ENCODE data around the gene SCP2.

Gene SCP2

DNA sequence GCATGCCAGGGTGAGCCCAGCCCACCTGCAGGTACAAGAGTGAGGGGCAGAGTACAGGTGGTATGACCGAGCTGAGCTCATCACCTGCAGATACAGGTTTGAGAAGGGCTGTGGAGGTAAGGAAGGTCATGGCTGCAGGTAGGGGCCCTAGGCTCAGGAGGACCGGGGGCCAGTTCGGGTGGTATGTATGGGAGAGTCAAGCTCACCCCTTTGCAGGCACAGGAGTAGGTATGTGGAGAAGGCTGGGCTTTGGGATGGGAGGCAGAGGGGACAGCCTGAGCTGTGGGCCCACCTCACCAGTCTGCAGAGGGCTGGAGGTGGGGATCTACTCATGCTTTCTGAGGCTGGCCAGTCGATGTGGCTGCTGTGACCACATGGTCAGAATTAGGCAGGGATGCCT lies 152.2 kb downstream of the SCP2 start:
- in situ Hi-C loops (cut with HindIII; ENCODE audit: low sequenced_read_pairs), result no loop called here

- in situ Hi-C loops (cut with HindIII; ENCODE audit: low sequenced_read_pairs), result no loop called here
Measured at GRCh38 chr1:53080041-53080440, 153.0 kb downstream of the SCP2 start.

DNA sequence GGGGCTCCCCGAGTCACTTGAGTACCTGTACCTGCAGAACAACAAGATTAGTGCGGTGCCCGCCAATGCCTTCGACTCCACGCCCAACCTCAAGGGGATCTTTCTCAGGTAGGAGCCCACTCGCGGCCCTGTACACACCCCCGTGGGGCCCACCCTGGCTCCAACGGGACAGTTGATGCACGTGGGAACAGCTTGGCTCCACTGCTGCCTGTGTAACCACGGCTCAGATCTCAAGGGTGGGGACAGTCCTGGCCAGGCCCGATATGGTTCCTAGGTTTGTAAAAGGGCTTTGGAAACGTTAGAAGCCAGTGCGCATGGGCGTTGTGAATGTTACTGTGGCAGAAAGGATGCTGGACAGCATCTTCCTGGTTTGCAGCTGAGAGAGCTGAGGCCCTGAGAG lies 153.7 kb downstream of the SCP2 start:
- in situ Hi-C loops (cut with HindIII; ENCODE audit: low sequenced_read_pairs), result no loop called here

- in situ Hi-C loops (cut with HindIII; ENCODE audit: low sequenced_read_pairs), result no loop called here
Measured at GRCh38 chr1:53081384-53082066, 154.4 kb downstream of the SCP2 start.

- in situ Hi-C loops (cut with HindIII; ENCODE audit: low sequenced_read_pairs), result no loop called here
Measured at GRCh38 chr1:53082826-53083455, 155.9 kb downstream of the SCP2 start.

- in situ Hi-C loops (cut with HindIII; ENCODE audit: low sequenced_read_pairs), result no loop called here
Measured at GRCh38 chr1:53083636-53084588, 156.8 kb downstream of the SCP2 start.

DNA sequence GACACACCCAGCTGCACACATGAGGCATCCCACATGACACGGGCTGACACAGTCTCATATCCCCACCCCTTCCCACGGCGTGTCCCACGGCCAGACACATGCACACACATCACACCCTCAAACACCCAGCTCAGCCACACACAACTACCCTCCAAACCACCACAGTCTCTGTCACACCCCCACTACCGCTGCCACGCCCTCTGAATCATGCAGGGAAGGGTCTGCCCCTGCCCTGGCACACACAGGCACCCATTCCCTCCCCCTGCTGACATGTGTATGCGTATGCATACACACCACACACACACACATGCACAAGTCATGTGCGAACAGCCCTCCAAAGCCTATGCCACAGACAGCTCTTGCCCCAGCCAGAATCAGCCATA lies 157.5 kb downstream of the SCP2 start:
- in situ Hi-C loops (cut with HindIII; ENCODE audit: low sequenced_read_pairs), result no loop called here

- in situ Hi-C loops (cut with HindIII; ENCODE audit: low sequenced_read_pairs), result loop anchor here (5.0 kb wide), 1 partner anchor 97 kb away; no protein-coding TSS in a partner anchor
Measured at GRCh38 chr1:53085405-53085804, 158.3 kb downstream of the SCP2 start.

- in situ Hi-C loops (cut with HindIII; ENCODE audit: low sequenced_read_pairs), result loop anchor here (5.0 kb wide), 1 partner anchor 96 kb away; no protein-coding TSS in a partner anchor
Measured at GRCh38 chr1:53086491-53087070, 159.5 kb downstream of the SCP2 start.

DNA sequence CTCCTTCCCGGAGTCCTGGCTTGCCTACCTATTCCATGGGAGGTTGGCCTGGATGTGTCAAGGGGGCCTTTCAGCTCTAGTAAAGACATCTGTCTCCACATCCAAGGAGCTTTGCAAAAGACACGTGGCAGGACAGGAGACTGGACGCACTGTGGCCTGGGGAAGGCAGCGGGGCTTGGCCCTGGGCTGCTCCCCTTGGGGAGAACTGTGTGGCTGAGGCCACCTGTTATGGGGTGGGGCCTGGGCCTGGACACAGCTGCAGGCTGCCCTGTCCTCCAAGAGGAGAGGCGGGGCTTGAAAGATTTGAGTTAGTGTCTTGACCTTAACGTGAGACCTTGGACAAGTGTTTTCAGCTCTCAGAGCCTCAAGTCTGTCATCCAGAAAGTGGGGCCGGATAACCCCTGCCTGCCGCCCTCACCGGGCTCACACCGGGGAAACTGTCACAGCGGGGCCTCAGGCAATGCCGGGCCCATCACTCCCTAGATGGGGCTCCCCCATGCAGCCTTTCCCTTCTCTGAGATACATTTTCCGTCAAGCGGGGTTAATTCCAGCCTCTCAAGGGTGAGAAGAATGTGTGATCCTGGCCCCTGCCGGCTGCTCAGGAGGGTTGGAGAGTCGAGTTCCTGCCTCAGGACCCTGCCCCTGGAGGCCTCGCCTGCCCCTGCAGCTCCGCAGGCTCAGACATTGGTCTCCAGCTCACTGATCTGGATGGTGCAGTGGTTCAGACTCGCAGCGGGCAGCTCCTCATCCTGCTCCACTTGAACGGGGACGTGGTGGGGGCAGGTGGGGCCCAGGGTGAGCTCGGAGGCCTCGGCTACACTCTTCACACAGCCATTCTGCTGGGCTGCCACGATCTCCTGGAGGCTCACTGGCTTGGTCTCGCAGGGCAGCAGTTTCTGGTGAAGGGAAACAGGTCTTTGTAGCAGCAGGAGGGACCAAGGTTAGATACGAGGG lies 160.5 kb downstream of the SCP2 start:
- in situ Hi-C loops (cut with HindIII; ENCODE audit: low sequenced_read_pairs), result loop anchor here (5.0 kb wide), 1 partner anchor 95 kb away; no protein-coding TSS in a partner anchor

GRCh38 chr1:53088616-53089300 lies 161.7 kb downstream of the SCP2 start:
- in situ Hi-C loops (cut with HindIII; ENCODE audit: low sequenced_read_pairs), result loop anchor here (5.0 kb wide), 1 partner anchor 94 kb away; no protein-coding TSS in a partner anchor

- in situ Hi-C loops (cut with HindIII; ENCODE audit: low sequenced_read_pairs), result loop anchor here (5.0 kb wide), 1 partner anchor 93 kb away; no protein-coding TSS in a partner anchor
Measured at GRCh38 chr1:53089478-53090226, 162.6 kb downstream of the SCP2 start.

DNA sequence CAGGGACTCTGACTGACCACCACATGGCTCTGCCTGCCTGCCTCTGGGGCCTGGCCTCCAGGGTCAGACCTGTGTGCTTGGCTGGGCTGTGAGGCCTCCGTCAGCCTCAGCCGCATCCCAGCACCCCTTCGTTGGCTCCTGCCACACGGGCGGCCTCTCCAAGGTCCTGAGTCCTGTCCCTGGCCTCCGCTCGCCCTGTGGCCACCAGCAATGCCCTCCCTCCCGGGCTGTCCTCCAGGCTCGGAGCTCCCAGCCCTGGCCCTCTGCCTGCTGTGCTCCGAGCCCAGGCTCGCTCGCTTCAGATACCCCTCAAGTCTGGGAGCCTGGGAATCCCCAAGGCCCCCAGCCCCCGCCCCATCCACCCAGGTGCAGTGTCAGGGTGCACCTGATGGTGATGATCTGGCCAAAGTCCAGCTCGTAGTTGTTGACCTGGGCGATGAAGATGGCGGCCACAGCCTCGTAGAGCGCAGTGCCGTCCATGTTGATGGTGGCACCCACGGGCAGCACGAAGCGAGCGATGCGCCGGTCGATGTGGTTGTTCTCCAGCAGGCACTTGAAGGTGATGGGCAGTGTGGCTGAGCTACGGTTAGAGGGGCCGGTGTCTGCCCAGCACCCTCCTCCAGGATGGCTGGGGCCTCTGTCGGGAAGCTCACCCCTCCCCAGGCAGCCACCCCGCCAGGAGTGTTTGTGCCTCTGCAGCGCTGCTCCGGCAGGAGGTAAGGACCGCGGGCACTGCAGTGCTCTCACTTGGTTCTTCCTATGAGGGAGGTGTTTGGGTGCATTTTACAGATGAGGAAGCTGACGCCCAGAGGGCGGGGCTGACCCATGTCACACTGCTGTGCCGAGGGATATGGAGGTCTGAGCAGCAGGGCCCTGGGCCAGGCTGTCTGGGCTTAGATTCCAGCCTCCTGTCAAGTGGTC lies 163.4 kb downstream of the SCP2 start:
- in situ Hi-C loops (cut with HindIII; ENCODE audit: low sequenced_read_pairs), result no loop called here

DNA sequence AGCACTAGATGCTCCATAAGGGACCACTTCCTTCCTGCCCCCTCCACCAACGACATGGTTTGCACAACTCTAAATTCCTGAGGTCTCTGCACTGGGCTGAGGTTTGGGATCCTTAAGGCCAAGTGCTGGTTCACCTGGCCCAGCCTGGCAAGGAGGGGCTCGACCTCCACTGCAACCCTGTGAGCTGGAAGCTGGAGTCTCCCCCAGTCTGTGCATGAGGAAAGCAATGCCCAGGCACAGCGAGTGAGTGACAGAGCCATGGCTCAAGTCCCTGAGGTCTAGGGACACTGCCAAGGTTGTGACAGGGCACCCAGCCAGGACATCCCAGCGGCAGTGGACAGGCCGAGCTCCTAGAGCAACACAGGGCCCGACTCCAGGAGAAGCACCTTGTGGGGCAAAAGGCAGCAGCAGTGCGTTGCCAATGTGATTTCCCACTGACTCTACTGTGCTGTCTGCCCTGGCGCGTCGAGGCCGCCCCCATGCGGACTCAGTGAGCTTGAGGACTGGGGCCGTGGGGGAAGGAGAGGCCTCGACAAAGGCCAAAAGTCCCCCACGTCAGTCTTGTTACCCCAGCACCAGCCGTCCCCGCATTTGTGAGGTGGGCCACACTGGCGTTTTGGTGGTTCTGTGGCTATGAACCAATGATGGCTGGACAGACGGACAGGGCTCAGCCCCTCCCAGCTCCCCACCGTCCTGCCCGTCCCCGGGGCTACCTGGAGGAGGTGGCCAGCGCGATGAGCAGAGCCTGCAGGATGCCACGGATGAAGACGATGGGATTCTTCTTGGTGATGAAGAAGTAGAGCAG lies 165.0 kb downstream of the SCP2 start:
- in situ Hi-C loops (cut with HindIII; ENCODE audit: low sequenced_read_pairs), result no loop called here

- in situ Hi-C loops (cut with HindIII; ENCODE audit: low sequenced_read_pairs), result no loop called here
Measured at GRCh38 chr1:53092659-53093450, 165.8 kb downstream of the SCP2 start.

GRCh38 chr1:53093451-53093754 lies 166.3 kb downstream of the SCP2 start:
- in situ Hi-C loops (cut with HindIII; ENCODE audit: low sequenced_read_pairs), result no loop called here
